HUDEP-2 (cell line): Measurements from ENCODE around the gene CDC25B.
A peak's percentile ranks its signal among the peaks of the same experiment; 100 is the strongest.

Source experiments
- DNase-seq, 76 experiments: peaks; one replicate each; lab custom pipeline; 2025; ENCODE audit not compliant: unreplicated experiment in 76 of 76; lab: John Stamatoyannopoulos, UW

The CDC25B gene

DNA sequence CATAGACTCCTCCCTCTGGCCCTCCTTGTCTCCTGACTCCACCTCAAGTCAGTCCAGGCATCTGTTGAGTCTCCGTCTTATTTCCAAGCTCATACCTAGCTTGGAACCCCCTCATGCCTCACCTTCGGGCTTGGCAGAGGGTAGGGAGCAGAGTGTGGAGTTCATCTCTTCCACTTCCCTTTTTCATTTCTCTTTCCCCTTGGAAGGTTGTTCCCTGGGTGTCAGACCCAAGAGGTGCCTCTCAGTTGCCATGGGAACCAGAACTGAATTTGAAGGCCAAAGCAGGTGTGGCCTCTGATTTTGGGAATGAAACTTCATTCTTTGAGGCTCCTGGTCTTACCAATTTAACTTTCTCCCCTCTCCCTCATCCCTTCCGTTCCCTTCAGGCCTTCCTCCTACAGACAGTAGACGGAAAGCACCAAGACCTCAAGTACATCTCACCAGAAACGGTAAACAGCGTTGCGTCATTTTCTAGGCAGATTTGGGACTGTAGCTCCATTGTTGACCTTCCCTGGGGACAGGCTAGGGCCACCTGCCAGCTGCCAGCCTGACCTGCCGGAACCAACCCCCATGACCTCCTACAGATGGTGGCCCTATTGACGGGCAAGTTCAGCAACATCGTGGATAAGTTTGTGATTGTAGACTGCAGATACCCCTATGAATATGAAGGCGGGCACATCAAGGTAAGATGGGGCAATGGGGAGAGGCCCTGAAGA is 6.6 kb downstream of the CDC25B start:
- no peak for DNase-seq

DNA sequence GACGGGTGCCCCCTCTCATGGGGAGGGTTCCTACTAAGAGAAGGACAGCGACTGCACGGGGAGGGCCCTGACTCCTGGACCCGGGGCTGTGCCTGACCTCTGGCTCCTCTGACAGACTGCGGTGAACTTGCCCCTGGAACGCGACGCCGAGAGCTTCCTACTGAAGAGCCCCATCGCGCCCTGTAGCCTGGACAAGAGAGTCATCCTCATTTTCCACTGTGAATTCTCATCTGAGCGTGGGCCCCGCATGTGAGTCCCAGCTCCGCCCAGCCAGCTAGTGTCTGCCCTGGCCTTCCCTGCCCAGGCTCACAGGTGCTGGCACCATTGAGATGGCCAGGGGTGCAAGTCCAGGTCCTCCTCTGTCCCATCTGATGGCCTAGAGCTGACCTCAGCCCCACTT is 7.2 kb downstream of the CDC25B start:
- no peak for DNase-seq

DNA sequence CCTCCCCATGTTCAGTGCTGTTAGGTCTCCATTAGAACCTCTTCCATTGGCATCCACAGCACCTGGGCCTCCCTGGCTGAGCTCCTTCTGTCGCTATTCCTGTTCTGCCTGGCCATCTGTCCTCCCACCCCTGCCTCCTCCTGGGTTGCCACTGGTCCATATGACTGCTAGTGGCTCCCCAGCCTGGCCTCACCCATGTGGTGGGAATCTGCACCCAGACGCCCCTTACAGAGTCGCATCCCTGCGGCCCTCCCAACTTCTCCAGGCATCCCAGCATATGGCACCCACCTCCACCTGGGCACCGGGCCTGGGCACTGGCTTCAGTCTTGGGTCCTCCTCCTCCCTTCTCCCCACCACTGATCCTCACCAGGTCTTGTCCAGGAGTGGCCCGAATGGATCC is 7.7 kb downstream of the CDC25B start:
- no peak for DNase-seq

GRCh38 chr20:3804254-3804751 is 8.2 kb downstream of the CDC25B start:
- DNase-seq, result no peak

DNA sequence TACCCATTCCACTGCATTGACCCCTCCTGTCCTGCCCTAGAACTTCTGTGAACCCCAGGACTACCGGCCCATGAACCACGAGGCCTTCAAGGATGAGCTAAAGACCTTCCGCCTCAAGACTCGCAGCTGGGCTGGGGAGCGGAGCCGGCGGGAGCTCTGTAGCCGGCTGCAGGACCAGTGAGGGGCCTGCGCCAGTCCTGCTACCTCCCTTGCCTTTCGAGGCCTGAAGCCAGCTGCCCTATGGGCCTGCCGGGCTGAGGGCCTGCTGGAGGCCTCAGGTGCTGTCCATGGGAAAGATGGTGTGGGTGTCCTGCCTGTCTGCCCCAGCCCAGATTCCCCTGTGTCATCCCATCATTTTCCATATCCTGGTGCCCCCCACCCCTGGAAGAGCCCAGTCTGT is 8.7 kb downstream of the CDC25B start:
- DNase-seq, result no peak

- no peak for DNase-seq
Observed at GRCh38 chr20:3808544-3808943, 12.4 kb downstream of the CDC25B start.

- peak in 74 of 76 experiments; percentile 46 to 99 (median 96) for DNase-seq
Observed at GRCh38 chr20:3811467-3812258, 15.6 kb downstream of the CDC25B start.

DNA sequence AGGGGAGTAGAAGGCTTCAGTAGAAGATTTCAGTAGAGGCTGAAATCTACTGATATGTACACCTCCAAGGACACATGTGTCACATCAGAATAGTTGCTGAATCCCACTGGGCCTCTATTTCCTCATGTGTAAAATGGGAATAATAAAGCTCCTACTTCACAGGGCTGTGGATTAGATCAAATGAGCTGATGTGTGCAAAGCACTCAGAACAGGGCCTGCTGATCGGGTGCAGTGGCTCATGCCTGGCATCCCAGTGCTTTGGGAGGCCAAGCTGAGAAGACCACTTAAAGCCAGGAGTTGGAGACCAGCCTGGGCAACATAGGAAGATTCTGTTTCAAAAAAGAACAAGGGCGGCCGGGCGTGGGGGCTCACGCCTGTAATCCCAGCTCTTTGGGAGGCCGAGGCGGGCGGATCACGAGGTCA is 16.2 kb downstream of the CDC25B start:
- DNase-seq, result peak in 2 of 76 experiments; percentile 33 to 42

- no peak for DNase-seq
Observed at GRCh38 chr20:3812975-3813847, 17.1 kb downstream of the CDC25B start.

GRCh38 chr20:3813848-3814581 is 17.9 kb downstream of the CDC25B start:
- DNase-seq, result no peak

- no peak for DNase-seq
Observed at GRCh38 chr20:3814928-3815495, 18.9 kb downstream of the CDC25B start.

DNA sequence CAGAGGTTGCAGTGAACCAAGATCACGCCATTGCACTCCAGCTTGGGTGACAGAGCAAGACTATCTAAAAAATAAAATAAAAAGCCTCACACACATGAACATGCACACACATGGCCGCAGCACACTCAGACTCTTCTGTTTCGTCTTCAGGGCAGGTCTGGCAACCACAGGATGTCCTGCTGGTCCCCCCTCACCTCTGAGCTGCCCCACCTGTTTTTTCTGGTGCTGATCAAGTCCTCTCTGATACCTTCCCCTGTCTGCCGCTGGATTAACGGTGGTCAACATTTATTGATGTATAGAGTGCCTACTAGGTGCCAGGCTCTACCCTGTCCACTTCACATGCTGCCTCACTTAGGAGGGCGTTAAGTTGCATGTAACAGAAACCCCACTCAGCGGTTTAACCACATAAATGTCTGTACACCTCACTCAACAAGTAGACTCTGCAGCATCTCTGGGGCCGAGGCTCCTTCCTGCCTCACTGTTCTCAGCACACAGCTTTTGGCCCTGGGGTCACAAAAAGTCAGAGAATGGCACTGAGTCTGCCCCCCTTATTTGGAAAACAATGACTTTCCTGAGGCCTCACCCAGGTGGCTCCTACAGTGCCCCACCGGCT is 19.7 kb downstream of the CDC25B start:
- no peak for DNase-seq

GRCh38 chr20:3818155-3819151 is 22.3 kb downstream of the CDC25B start:
- peak in 64 of 76 experiments; percentile 13 to 87 (median 52) for DNase-seq

GRCh38 chr20:3819411-3820047 is 23.4 kb downstream of the CDC25B start:
- DNase-seq, result peak in 2 of 76 experiments; percentile 38 to 39

DNA sequence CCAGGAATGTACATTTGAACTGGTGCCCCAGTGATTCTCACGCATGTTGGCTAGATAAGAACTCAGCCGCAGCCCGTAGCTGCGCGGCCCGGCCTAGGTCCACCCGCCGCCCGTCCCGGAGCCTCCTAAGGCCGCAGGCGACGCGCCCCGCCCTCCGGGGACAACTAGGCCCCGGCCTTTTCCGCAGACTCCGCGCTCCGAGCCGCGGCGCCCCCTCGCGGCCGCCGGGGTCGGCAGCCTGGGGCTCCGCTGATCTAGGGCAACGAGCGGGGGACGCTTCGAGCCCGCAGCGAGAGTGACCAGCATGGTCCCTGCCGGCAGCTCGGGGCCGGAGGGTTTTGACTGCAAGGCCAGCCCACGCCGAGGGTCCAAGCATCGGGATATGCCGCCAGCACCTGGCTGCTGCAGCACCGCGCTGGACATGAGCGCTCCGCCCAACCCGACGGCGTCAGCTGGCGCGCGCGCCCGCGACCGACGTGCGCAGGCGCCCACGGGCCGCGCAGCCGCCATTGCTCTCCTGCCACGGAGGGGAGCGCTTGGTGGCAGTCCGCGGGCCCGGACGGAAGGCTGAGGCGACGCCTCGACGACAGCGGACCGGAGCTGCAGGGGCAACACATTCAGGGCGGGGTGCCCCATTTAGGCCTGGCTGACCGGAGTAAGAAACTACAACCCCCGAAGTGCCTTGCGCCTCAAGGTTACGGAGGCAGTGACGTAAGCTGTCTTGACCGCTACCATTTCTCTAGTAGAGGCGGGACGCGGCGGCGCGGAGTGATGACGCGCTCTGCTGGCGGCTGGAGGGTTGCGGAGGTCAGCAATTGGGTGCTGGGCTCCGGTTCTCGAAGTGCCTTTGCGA is 24.2 kb downstream of the CDC25B start, which contains the start of gene AP5S1:
Gene AP5S1, plus strand, starts transcription at position 500 of the 853 bp plus-strand sequence. CDS start 1,571 bp downstream, outside the sequence.
- peak in 75 of 76 experiments; percentile 64 to 98 (median 90) for DNase-seq

DNA sequence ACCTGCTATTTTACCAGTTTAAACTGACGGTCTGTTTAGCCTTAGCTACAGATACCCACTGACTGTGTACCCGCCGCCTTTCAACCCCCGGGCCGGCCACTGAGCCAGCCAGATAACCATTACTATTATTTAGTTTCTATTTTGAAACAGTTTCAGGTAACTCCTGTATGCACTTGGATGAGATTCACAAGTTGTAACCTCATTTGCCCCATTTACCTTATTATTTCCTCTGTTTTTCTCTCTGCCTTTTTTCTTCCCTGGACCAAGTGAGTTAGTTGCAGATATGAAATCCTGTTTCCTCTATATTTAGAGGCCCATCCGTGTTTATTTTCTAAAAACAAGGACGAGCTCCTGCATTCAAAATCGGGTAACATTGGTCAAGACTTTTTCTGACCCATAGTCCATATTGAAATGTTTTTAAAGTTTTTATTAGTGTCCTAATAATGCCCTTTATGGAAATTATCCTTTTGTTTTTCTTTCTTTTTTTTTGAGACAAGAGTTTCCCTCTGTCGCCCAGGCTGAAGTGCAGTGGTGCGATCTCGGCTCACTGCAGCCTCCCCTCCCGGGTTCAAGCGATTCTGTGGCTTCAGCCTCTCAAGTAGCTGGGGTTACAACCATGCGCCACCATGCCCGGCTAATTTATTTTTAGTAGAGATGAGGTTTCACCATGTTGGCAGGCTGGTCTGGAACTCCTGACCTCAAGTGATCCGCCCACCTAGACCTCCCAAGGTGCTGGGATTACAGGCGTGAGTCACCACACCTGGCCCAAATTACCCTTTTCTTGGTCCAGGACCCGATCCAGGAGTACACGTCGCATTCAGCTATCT is 25.0 kb downstream of the CDC25B start:
- no peak for DNase-seq
